Panc1 (cell line): Measurements from ENCODE around the gene BAZ2B. TPM values are rescaled to one million over a fixed set of nuclear protein-coding genes. Genes with fewer than 3 reads are reported as not detected.

Experiments used
- ATAC-seq: fragments of 200-7000 bp; cut with Tn5 transposase; 2 replicates; pipeline ENCODE4 v1.9.1; 2020; ENCODE audit warnings: mild to moderate bottlenecking, moderate library complexity
- BruUV-seq: library from RNA; stranded (reverse); fragments of 400-500 nt; replicated peaks from 2 replicates; lab custom pipeline; 2021; lab: Mats Ljungman, UMichigan
- CTCF ChIA-PET: fragments of 300-600 bp; sonication (Branson Sonifier 250); formaldehyde crosslinking; loops from one replicate; lab custom pipeline; 2022; ENCODE audit warnings: antibody characterized with exemption; lab: Charles Lee
- POLR2A ChIA-PET: fragments of 300-600 bp; sonication (Branson Sonifier 250); formaldehyde crosslinking; loops from one replicate; lab custom pipeline; 2022; ENCODE audit warnings: antibody characterized with exemption; lab: Charles Lee
- DNase-seq: peaks from one replicate; pipeline ENCODE4 v3.0.0-alpha.2; 2010; ENCODE audit warnings: low read depth, low spot score
- H3K27ac ChIP-seq: 2 replicates; pipeline ENCODE4 v1.5.1; 2011; ENCODE audit warnings: mild to moderate bottlenecking, low read length, inconsistent platforms
- H3K27me3 ChIP-seq: fragments of 200-500 bp; sonication (Bioruptor generic); 2 replicates; pipeline ENCODE4 v1.6.0; 2014; ENCODE audit warnings: low read length, inconsistent platforms; ENCODE audit not compliant: control insufficient read depth, insufficient read depth
- H3K36me3 ChIP-seq: fragments of 200-500 bp; sonication (Bioruptor generic); 2 replicates; pipeline ENCODE4 v1.5.1; 2014; ENCODE audit warnings: inconsistent platforms, mild to moderate bottlenecking, low read length, moderate library complexity; ENCODE audit not compliant: control insufficient read depth, insufficient read depth
- H3K4me1 ChIP-seq: 2 replicates; pipeline ENCODE4 v1.5.1; 2011; ENCODE audit warnings: inconsistent platforms, mild to moderate bottlenecking, low read length, moderate library complexity; ENCODE audit not compliant: control insufficient read depth, insufficient read depth
- H3K4me3 ChIP-seq, 2 experiments: 2 replicates each; pipeline ENCODE4 v1.5.1; 2011 to 2012; ENCODE audit warnings: low read depth in 2 of 2, low read length in 2 of 2, mild to moderate bottlenecking in 2 of 2, inconsistent platforms in 1 of 2, moderate library complexity in 1 of 2
- H3K9me3 ChIP-seq: fragments of 200-500 bp; sonication (Bioruptor generic); 2 replicates; pipeline ENCODE4 v1.5.1; 2014; ENCODE audit warnings: low read depth, mild to moderate bottlenecking, inconsistent platforms, low read length, moderate library complexity; ENCODE audit not compliant: control insufficient read depth, insufficient read depth
- POLR2AphosphoS5 ChIP-seq: IDR thresholded peaks from 2 replicates; pipeline ENCODE4 v1.6.1; 2012; ENCODE audit warnings: mild to moderate bottlenecking, low read depth, low read length, moderate library complexity
- SIN3A ChIP-seq: IDR thresholded peaks from 2 replicates; pipeline ENCODE4 v1.6.1; 2012; ENCODE audit warnings: low read depth, mild to moderate bottlenecking, low read length, moderate library complexity, borderline replicate concordance; ENCODE audit not compliant: insufficient read depth
- TCF7L2 ChIP-seq: IDR thresholded peaks from 2 replicates; pipeline ENCODE4 v1.6.1; 2011; ENCODE audit warnings: mild to moderate bottlenecking, low read depth, low read length, inconsistent platforms
- in situ Hi-C: cut with HindIII; loops from 2 replicates; pipeline ENCODE4 v1.10.0; 2016; ENCODE audit warnings: low sequenced_read_pairs, low pct_unique_long_range_greater_than_20kb
- intact Hi-C: fragments of 100-400 bp; cut with micrococcal nuclease; formaldehyde crosslinking; loops from one replicate; pipeline ENCODE4 v1.10.0; 2022; ENCODE audit not compliant: unreplicated experiment
- total RNA-seq: library from RNA; stranded (reverse); gene quantifications from one replicate; pipeline ENCODE4 v1.2.1, GENCODE V29; 2021; ENCODE audit not compliant: unreplicated experiment
- TF ChIP-seq, protein P1 (sequence below), 2 experiments: IDR thresholded peaks; 2 replicates each; pipeline ENCODE4 v1.6.1; 2011 to 2012; ENCODE audit warnings: low read depth in 2 of 2, control low read depth in 1 of 2, low read length in 1 of 2, mild to moderate bottlenecking in 1 of 2, moderate library complexity in 1 of 2; ENCODE audit not compliant: insufficient read depth in 1 of 2
- TF ChIP-seq, protein P2 (sequence below): fragments of 450-650 bp; IDR thresholded peaks from 2 replicates; pipeline ENCODE4 v1.5.1; 2017; ENCODE audit warnings: mild to moderate bottlenecking

Gene BAZ2B
- total RNA-seq, 1 experiment from 2014 or later: 38.6 TPM

DNA sequence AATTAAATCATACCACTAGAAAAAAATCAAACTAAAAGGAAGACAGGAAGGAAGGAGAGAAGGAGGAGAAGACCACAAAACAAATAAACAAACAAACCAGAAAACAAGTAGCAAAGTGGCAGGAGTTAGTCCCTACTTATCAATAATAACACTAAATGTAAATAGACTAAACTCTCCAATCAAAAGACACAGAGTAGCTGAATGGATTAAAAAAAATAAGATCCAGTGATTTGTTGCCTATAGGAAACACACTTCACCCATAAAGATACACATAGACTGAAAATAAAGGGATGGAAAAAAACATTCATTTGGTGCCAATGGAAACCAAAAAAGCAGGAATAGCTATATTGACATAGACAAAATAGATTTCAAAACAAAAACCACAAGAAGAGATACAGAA is 23.4 kb upstream of the BAZ2B start:
- ATAC-seq: no peak
- no peaks in the 10 kb centered on the region for H3K9me3 ChIP-seq
- no peaks in the 10 kb centered on the region for H3K27me3 ChIP-seq
- POLR2A ChIA-PET: no interaction called here
- H3K27ac ChIP-seq: no peak overlapping the region
- no TSS peak for BruUV-seq
- TF ChIP-seq TCF7L2 (no peak), POLR2AphosphoS5 (no peak), SIN3A (no peak)
- TF ChIP-seq, protein P1, sequence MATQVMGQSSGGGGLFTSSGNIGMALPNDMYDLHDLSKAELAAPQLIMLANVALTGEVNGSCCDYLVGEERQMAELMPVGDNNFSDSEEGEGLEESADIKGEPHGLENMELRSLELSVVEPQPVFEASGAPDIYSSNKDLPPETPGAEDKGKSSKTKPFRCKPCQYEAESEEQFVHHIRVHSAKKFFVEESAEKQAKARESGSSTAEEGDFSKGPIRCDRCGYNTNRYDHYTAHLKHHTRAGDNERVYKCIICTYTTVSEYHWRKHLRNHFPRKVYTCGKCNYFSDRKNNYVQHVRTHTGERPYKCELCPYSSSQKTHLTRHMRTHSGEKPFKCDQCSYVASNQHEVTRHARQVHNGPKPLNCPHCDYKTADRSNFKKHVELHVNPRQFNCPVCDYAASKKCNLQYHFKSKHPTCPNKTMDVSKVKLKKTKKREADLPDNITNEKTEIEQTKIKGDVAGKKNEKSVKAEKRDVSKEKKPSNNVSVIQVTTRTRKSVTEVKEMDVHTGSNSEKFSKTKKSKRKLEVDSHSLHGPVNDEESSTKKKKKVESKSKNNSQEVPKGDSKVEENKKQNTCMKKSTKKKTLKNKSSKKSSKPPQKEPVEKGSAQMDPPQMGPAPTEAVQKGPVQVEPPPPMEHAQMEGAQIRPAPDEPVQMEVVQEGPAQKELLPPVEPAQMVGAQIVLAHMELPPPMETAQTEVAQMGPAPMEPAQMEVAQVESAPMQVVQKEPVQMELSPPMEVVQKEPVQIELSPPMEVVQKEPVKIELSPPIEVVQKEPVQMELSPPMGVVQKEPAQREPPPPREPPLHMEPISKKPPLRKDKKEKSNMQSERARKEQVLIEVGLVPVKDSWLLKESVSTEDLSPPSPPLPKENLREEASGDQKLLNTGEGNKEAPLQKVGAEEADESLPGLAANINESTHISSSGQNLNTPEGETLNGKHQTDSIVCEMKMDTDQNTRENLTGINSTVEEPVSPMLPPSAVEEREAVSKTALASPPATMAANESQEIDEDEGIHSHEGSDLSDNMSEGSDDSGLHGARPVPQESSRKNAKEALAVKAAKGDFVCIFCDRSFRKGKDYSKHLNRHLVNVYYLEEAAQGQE (IDR thresholded peaks at IDR 0.05; ENCODE audit: insufficient read depth in 1 of 2, low read depth in 2 of 2, low read length in 1 of 2): no peak
- TF ChIP-seq, protein P2, sequence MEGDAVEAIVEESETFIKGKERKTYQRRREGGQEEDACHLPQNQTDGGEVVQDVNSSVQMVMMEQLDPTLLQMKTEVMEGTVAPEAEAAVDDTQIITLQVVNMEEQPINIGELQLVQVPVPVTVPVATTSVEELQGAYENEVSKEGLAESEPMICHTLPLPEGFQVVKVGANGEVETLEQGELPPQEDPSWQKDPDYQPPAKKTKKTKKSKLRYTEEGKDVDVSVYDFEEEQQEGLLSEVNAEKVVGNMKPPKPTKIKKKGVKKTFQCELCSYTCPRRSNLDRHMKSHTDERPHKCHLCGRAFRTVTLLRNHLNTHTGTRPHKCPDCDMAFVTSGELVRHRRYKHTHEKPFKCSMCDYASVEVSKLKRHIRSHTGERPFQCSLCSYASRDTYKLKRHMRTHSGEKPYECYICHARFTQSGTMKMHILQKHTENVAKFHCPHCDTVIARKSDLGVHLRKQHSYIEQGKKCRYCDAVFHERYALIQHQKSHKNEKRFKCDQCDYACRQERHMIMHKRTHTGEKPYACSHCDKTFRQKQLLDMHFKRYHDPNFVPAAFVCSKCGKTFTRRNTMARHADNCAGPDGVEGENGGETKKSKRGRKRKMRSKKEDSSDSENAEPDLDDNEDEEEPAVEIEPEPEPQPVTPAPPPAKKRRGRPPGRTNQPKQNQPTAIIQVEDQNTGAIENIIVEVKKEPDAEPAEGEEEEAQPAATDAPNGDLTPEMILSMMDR: no peak
- intact Hi-C loops (no loop called here), in situ Hi-C loops (no loop called here)
- CTCF ChIA-PET: no interaction called here
- no peak for DNase-seq
- H3K4me3 ChIP-seq: no peak overlapping the region
- no peaks in the 10 kb centered on the region for H3K36me3 ChIP-seq
- no peaks in the 10 kb centered on the region for H3K4me1 ChIP-seq

DNA sequence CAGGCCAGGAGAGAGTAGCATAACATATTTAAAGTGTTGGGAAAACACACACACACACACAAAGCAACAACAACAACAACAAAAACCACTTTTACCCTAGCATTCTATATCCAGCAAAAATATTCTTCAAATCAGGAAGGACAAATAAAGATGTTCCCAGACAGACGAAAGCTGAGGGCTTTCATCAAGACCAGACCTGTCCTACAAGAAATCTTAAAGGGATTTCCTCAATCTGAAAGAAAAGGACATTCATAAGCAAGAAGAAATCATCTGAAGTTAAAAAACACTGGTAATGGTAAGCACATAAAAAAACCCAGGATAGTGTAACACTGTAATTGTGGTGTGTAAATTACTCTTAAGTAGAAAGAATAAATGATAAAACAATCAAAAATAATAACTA is 22.7 kb upstream of the BAZ2B start:
- ChIA-PET POLR2A (interaction anchor here (0.6 kb wide), 1 partner anchor 24 kb away, joined by 8 read pairs; no protein-coding TSS in a partner anchor), CTCF (no interaction called here)
- in situ Hi-C loops: no loop called here
- ATAC-seq (no peak), DNase-seq (no peak)
- no TSS peak for BruUV-seq
- H3K27me3 ChIP-seq: no peaks in the 10 kb centered on the region
- intact Hi-C loops: no loop called here
- no peak overlapping the region for H3K4me3 ChIP-seq
- H3K36me3 ChIP-seq: no peaks in the 10 kb centered on the region
- no peak overlapping the region for H3K27ac ChIP-seq
- H3K4me1 ChIP-seq: no peaks in the 10 kb centered on the region
- H3K9me3 ChIP-seq: no peaks in the 10 kb centered on the region
- TF ChIP-seq SIN3A (no peak), TCF7L2 (no peak), POLR2AphosphoS5 (no peak)
- TF ChIP-seq, protein P1 (IDR thresholded peaks at IDR 0.05; ENCODE audit: insufficient read depth in 1 of 2, low read depth in 2 of 2, low read length in 1 of 2): no peak
- TF ChIP-seq, protein P2: no peak
